HEK293T (cell line): ENCODE data around the gene TTC28.

Source experiments
- CTCF ChIA-PET: fragments of 350-600 bp; formaldehyde crosslinking; extraction: SDS; loops from one replicate; lab custom pipeline; 2021; ENCODE audit warnings: antibody characterized with exemption, inconsistent platforms; lab: Yijun Ruan, JAX
- POLR2A ChIA-PET: fragments of 350-600 bp; formaldehyde crosslinking; extraction: SDS; loops from one replicate; lab custom pipeline; 2020; ENCODE audit warnings: antibody characterized with exemption, inconsistent platforms; lab: Yijun Ruan, JAX
- DNase-seq: peaks from one replicate; pipeline ENCODE4 v3.0.0; 2012; ENCODE audit warnings: mixed read lengths; ENCODE audit errors: extremely low spot score
- ARNT ChIP-seq: fragments of 450-650 bp; IDR thresholded peaks from 2 replicates; pipeline ENCODE4 v1.6.1; 2017; ENCODE audit warnings: mild to moderate bottlenecking
- BHLHE40 ChIP-seq: fragments of 450-650 bp; IDR thresholded peaks from 2 replicates; pipeline ENCODE4 v1.6.1; 2016; ENCODE audit warnings: mild to moderate bottlenecking, moderate library complexity, borderline replicate concordance
- CTBP1 ChIP-seq: fragments of 450-650 bp; IDR thresholded peaks from 2 replicates; pipeline ENCODE4 v1.6.1; 2016; ENCODE audit warnings: borderline replicate concordance
- ELF4 ChIP-seq: fragments of 450-650 bp; IDR thresholded peaks from 2 replicates; pipeline ENCODE4 v1.6.1; 2017; ENCODE audit warnings: antibody characterized with exemption
- FOXA1 ChIP-seq: fragments of 450-650 bp; IDR thresholded peaks from 2 replicates; pipeline ENCODE4 v1.6.1; 2016; ENCODE audit warnings: mild to moderate bottlenecking
- FOXK2 ChIP-seq: fragments of 450-650 bp; IDR thresholded peaks from 2 replicates; pipeline ENCODE4 v1.6.1; 2016; ENCODE audit warnings: mild to moderate bottlenecking
- FOXM1 ChIP-seq: fragments of 450-650 bp; IDR thresholded peaks from 2 replicates; pipeline ENCODE4 v1.6.1; 2017; ENCODE audit warnings: mild to moderate bottlenecking, borderline replicate concordance
- HDGF ChIP-seq: fragments of 450-650 bp; IDR thresholded peaks from 2 replicates; pipeline ENCODE4 v1.6.1; 2017; ENCODE audit warnings: antibody characterized with exemption, borderline replicate concordance
- L3MBTL2 ChIP-seq: fragments of 450-650 bp; conservative IDR thresholded peaks from 2 replicates; pipeline ENCODE4 v1.6.1; 2016; ENCODE audit warnings: mild to moderate bottlenecking
- LEF1 ChIP-seq: fragments of 450-650 bp; IDR thresholded peaks from 2 replicates; pipeline ENCODE4 v1.6.1; 2017; ENCODE audit warnings: mild to moderate bottlenecking, borderline replicate concordance
- NFRKB ChIP-seq: fragments of 450-650 bp; IDR thresholded peaks from 2 replicates; pipeline ENCODE4 v1.6.1; 2016; ENCODE audit warnings: mild to moderate bottlenecking, moderate library complexity
- PKNOX1 ChIP-seq: fragments of 450-650 bp; IDR thresholded peaks from 2 replicates; pipeline ENCODE4 v1.6.1; 2016
- SP1 ChIP-seq: fragments of 450-650 bp; IDR thresholded peaks from 2 replicates; pipeline ENCODE4 v1.6.1; 2017
- SUZ12 ChIP-seq: fragments of 450-650 bp; IDR thresholded peaks from 2 replicates; pipeline ENCODE4 v1.6.1; 2016; ENCODE audit warnings: mild to moderate bottlenecking
- TARDBP ChIP-seq: fragments of 450-650 bp; IDR thresholded peaks from 2 replicates; pipeline ENCODE4 v1.6.1; 2016
- ZNF384 ChIP-seq: fragments of 450-650 bp; IDR thresholded peaks from 2 replicates; pipeline ENCODE4 v1.6.1; 2016

The TTC28 gene

GRCh38 chr22:28029956-28030355, 649.7 kb downstream of the TTC28 start:
- ChIA-PET POLR2A (no interaction called here), CTCF (no interaction called here)
- DNase-seq = no peak
- no peak for TF ChIP-seq ARNT
- no peak for TF ChIP-seq FOXM1
- no peak for TF ChIP-seq CTBP1
- TF ChIP-seq HDGF = no peak
- no peak for TF ChIP-seq ZNF384
- no peak for TF ChIP-seq PKNOX1
- no peak for TF ChIP-seq TARDBP
- no peak for TF ChIP-seq SUZ12
- TF ChIP-seq SP1 = no peak
- TF ChIP-seq FOXA1 = no peak
- no peak for TF ChIP-seq BHLHE40
- no peak for TF ChIP-seq LEF1
- TF ChIP-seq FOXK2 = no peak
- TF ChIP-seq ELF4 = no peak
- TF ChIP-seq NFRKB = no peak
- TF ChIP-seq L3MBTL2 = no peak

GRCh38 chr22:28029201-28029948, 650.3 kb downstream of the TTC28 start:
- TF ChIP-seq LEF1 (no peak), PKNOX1 (0 out of 2 replicates have a peak, but pooled peaks have one; percentile 35)
- ChIA-PET CTCF (no interaction called here), POLR2A (no interaction called here)
- DNase-seq = no peak

GRCh38 chr22:28027453-28028448, 651.9 kb downstream of the TTC28 start:
- no peak for DNase-seq
- POLR2A ChIA-PET = no interaction called here
- TF ChIP-seq FOXA1 = no peak
- TF ChIP-seq L3MBTL2 = no peak
- no peak for TF ChIP-seq HDGF
- TF ChIP-seq LEF1 = no peak
- TF ChIP-seq CTBP1 = no peak
- TF ChIP-seq ELF4 = no peak
- CTCF ChIA-PET = no interaction called here

GRCh38 chr22:28025866-28026575, 653.6 kb downstream of the TTC28 start:
- CTCF ChIA-PET = no interaction called here
- DNase-seq = no peak
- TF ChIP-seq BHLHE40 (no peak), CTBP1 (no peak), NFRKB (no peak), FOXK2 (no peak), FOXA1 (no peak), L3MBTL2 (no peak), ELF4 (no peak)
- POLR2A ChIA-PET = no interaction called here

GRCh38 chr22:28025333-28025732, 654.3 kb downstream of the TTC28 start:
- TF ChIP-seq TARDBP (no peak), HDGF (no peak), CTBP1 (no peak), L3MBTL2 (no peak), FOXA1 (no peak), ELF4 (no peak), FOXK2 (no peak), SP1 (no peak), LEF1 (no peak), ARNT (no peak), ZNF384 (no peak), PKNOX1 (no peak), BHLHE40 (no peak), SUZ12 (no peak), NFRKB (no peak), FOXM1 (no peak)
- no peak for DNase-seq
- POLR2A ChIA-PET = no interaction called here
- CTCF ChIA-PET = no interaction called here
